ENCODE data around the gene MCTS1. TPM values are rescaled to one million over a fixed set of nuclear protein-coding genes. Genes with fewer than 3 reads are reported as not detected.

The MCTS1 gene
- total and polyA plus RNA-seq, 2 donors (not counting 3 experiments of a cell fraction or from before 2014, with no cell fraction given) = 36.1 to 70.0 TPM

DNA sequence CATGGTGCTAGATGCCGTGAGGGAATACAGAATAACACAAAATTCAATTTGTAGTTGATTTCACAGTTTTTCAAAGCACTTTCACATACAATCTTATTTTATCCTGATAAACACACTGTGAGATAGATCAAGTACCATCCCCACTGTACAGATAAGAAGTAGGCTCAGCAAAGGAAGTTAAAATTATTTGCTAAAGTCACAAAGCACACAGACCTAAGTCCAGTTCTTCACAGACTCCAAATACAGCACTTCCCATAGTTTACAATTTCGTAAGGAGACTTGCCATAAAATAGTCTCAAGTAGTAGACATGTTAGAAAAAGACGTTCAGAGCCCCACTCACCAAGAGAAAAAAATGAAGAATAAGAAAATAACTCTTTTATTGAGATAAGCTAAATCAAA, 35.3 kb upstream of the MCTS1 start:
- intact Hi-C loops (cut with micrococcal nuclease) = no loop called here
- dilution Hi-C loops (cut with MboI; ENCODE audit: extremely low pct_ligation_motif_present, low sequenced_read_pairs) = no loop called here

More for the DNA sequence above, 35.3 kb upstream of the MCTS1 start:
- ChIA-PET CTCF (no interaction called here), POLR2A (no interaction called here)
- H3K4me3 ChIP-seq (replicated peaks in 1 of 3; ENCODE audit: insufficient read depth in 1 of 3, low read depth in 1 of 3, low read length in 3 of 3) = no peak overlapping the region
- no peak overlapping the region for H3K4me2 ChIP-seq (ENCODE audit: insufficient read depth, low read length)
- no peaks in the 10 kb centered on the region for H3K79me2 ChIP-seq (ENCODE audit: control insufficient read depth, insufficient read depth, low read length)
- H3K9ac ChIP-seq (replicated peaks; ENCODE audit: extremely low read depth, insufficient read depth, low read length) = no peak overlapping the region
- no TSS peak for BruUV-seq (replicated peaks)
- H3K9me1 ChIP-seq (replicated peaks; ENCODE audit: control insufficient read depth, extremely low read depth, insufficient read depth, low read length) = no peaks in the 10 kb centered on the region
- no peak overlapping the region for H2AFZ ChIP-seq (ENCODE audit: low read depth, low read length)
- no peaks in the 10 kb centered on the region for H3K27me3 ChIP-seq (ENCODE audit: control insufficient read depth in 2 of 2, insufficient read depth in 2 of 2, low read length in 2 of 2)
- TF ChIP-seq EZH2 (IDR thresholded peaks at IDR 0.05; ENCODE audit: borderline replicate concordance, low read depth, low read length, severe bottlenecking) (no peak), MYC (IDR thresholded peaks at IDR 0.05; ENCODE audit: low read depth, low read length) (no peak), GATA2 (IDR thresholded peaks at IDR 0.05; ENCODE audit: insufficient read depth, insufficient read length, low read depth, low read length) (no peak), JUN (IDR thresholded peaks at IDR 0.05; ENCODE audit: borderline replicate concordance, insufficient read depth, insufficient read length, low read depth) (no peak), FOS (IDR thresholded peaks at IDR 0.05; ENCODE audit: borderline replicate concordance, insufficient read depth, low read length) (no peak), POLR2AphosphoS5 (IDR thresholded peaks at IDR 0.05; ENCODE audit: insufficient read depth, low read depth, low read length) (no peak), POLR2A (IDR thresholded peaks at IDR 0.05; ENCODE audit: low read depth, low read length) (no peak)
- TF ChIP-seq, protein P1, sequence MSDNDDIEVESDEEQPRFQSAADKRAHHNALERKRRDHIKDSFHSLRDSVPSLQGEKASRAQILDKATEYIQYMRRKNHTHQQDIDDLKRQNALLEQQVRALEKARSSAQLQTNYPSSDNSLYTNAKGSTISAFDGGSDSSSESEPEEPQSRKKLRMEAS (IDR thresholded peaks at IDR 0.05; ENCODE audit: insufficient read depth, insufficient read length) = no peak
- TF ChIP-seq, protein P2, sequence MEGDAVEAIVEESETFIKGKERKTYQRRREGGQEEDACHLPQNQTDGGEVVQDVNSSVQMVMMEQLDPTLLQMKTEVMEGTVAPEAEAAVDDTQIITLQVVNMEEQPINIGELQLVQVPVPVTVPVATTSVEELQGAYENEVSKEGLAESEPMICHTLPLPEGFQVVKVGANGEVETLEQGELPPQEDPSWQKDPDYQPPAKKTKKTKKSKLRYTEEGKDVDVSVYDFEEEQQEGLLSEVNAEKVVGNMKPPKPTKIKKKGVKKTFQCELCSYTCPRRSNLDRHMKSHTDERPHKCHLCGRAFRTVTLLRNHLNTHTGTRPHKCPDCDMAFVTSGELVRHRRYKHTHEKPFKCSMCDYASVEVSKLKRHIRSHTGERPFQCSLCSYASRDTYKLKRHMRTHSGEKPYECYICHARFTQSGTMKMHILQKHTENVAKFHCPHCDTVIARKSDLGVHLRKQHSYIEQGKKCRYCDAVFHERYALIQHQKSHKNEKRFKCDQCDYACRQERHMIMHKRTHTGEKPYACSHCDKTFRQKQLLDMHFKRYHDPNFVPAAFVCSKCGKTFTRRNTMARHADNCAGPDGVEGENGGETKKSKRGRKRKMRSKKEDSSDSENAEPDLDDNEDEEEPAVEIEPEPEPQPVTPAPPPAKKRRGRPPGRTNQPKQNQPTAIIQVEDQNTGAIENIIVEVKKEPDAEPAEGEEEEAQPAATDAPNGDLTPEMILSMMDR (IDR thresholded peaks at IDR 0.05; ENCODE audit: extremely low read depth in 1 of 2, insufficient read depth in 1 of 2, low read depth in 1 of 2, low read length in 2 of 2) = no peak
- no peaks in the 10 kb centered on the region for H3K9me3 ChIP-seq (replicated peaks; ENCODE audit: control insufficient read depth, insufficient read depth, low read length)
- no peak for DNase-seq (ENCODE audit: low read depth, low spot score)
- no peaks in the 10 kb centered on the region for H3K4me1 ChIP-seq (ENCODE audit: control insufficient read depth, extremely low read depth, insufficient read depth, low read length)
- H3K36me3 ChIP-seq (ENCODE audit: control insufficient read depth in 2 of 2, extremely low read depth in 1 of 2, insufficient read depth in 2 of 2, low read length in 2 of 2) = no peaks in the 10 kb centered on the region
- H3K27ac ChIP-seq (ENCODE audit: insufficient read depth, low read depth, low read length) = no peak overlapping the region
- no peaks in the 10 kb centered on the region for H4K20me1 ChIP-seq (replicated peaks; ENCODE audit: control insufficient read depth, extremely low read depth, insufficient read depth, low read length)
- FAIRE-seq = no peak

Data from endothelial cell of umbilical vein (primary cell).